Common myeloid progenitor, CD34-positive (primary cell): ENCODE measurements around the gene HLF.

Source experiments
- CTCF ChIA-PET: fragments of 350-600 bp; sonication (Branson Sonifier 250); formaldehyde crosslinking; loops from one replicate; lab custom pipeline; 2021; ENCODE audit warnings: antibody characterized with exemption; lab: Charles Lee
- POLR2A ChIA-PET: fragments of 350-600 bp; sonication (Branson Sonifier 250); formaldehyde crosslinking; loops from one replicate; lab custom pipeline; 2021; ENCODE audit warnings: antibody characterized with exemption; lab: Charles Lee
- DNase-seq, 3 donors: peaks; one replicate each; pipeline versions ENCODE4 v3.0.0 to v3.0.0-alpha.2; 2013
- H3K27ac ChIP-seq, 2 experiments: 1 replicate in 1 of 2; 2 replicates in 1 of 2; pipeline ENCODE4 v1.7.0; 2013; ENCODE audit warnings: inconsistent platforms in 2 of 2, low read length in 2 of 2, mild to moderate bottlenecking in 2 of 2, low read depth in 1 of 2, moderate library complexity in 1 of 2; ENCODE audit not compliant: severe bottlenecking in 2 of 2, insufficient read depth in 1 of 2, poor library complexity in 1 of 2
- H3K27me3 ChIP-seq, 5 experiments: replicated peaks in 2 of 5; 1 replicate in 3 of 5; 2 replicates in 2 of 5; pipeline versions ENCODE4 v1.6.1 to v1.7.0; 2013; ENCODE audit warnings: low read length in 4 of 5, mild to moderate bottlenecking in 2 of 5, moderate library complexity in 2 of 5, inconsistent platforms in 1 of 5; ENCODE audit not compliant: insufficient read depth in 5 of 5, control insufficient read depth in 4 of 5
- H3K36me3 ChIP-seq, 4 experiments: 1 replicate in 2 of 4; 2 replicates in 2 of 4; pipeline versions ENCODE4 v1.6.1 to v1.7.0; 2013; ENCODE audit warnings: low read length in 3 of 4, control low read depth in 1 of 4, mild to moderate bottlenecking in 1 of 4; ENCODE audit not compliant: control insufficient read depth in 4 of 4, insufficient read depth in 4 of 4
- H3K4me1 ChIP-seq, 4 experiments: 1 replicate in 3 of 4; 2 replicates in 1 of 4; pipeline versions ENCODE4 v1.6.1 to v1.7.1; 2013; ENCODE audit warnings: low read length in 3 of 4, mild to moderate bottlenecking in 3 of 4, control low read depth in 1 of 4, inconsistent platforms in 1 of 4, moderate library complexity in 1 of 4; ENCODE audit not compliant: control insufficient read depth in 4 of 4, insufficient read depth in 4 of 4; ENCODE audit errors: control extremely low read depth in 1 of 4
- H3K4me3 ChIP-seq, 7 experiments: 1 replicate in 4 of 7; 2 replicates in 3 of 7; pipeline versions ENCODE4 v1.5.1 to v1.7.0; 2013; ENCODE audit warnings: mild to moderate bottlenecking in 7 of 7, low read length in 6 of 7, moderate library complexity in 6 of 7, inconsistent platforms in 2 of 7, low read depth in 2 of 7, control low read depth in 1 of 7; ENCODE audit not compliant: insufficient read depth in 4 of 7, control insufficient read depth in 1 of 7; ENCODE audit errors: extremely low read depth in 1 of 7
- H3K9me3 ChIP-seq, 5 experiments: 1 replicate in 4 of 5; 2 replicates in 1 of 5; pipeline versions ENCODE4 v1.6.1 to v1.7.1; 2013; ENCODE audit warnings: low read length in 4 of 5, mild to moderate bottlenecking in 2 of 5, inconsistent platforms in 1 of 5, low read depth in 1 of 5, moderate library complexity in 1 of 5; ENCODE audit not compliant: control insufficient read depth in 4 of 5, insufficient read depth in 2 of 5; ENCODE audit errors: control extremely low read depth in 1 of 5
- WGBS: methylation state at CpG from one replicate; pipeline ENCODE4 v1.1.5; 2013; ENCODE audit not compliant: insufficient coverage; 5-methylcytosine and 5-hydroxymethylcytosine counted together

The HLF gene

DNA sequence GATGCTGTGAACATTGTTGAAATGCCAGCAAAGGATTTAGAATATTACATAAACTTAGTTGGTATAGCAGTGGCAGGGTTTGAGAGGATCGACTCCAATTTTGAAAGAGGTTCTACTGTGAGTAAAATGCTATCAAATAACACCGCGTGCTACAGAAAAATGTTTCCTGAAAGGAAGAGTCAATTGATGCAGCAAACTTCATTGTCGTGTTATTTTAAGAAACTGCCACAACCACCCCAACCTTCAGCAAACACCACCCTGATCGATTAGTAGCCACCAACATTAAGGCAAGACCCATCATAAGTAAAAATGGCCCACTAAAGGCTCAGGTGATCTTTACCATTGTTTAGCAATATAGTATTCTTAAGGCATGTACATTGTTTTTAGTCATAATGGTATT is 27.3 kb downstream of the HLF start:
- no peak overlapping the region for H3K4me3 ChIP-seq
- POLR2A ChIA-PET, result no interaction called here
- WGBS, result 71% methylated on average over 1 of the region's 5 CpGs
- DNase-seq, result no peak
- H3K27ac ChIP-seq, result no peak overlapping the region
- H3K36me3 ChIP-seq, result peaks cover 10 to 41% (median 17%) of the 10 kb centered on the region in 4 experiments
- peaks cover 3 to 9% (median 4%) of the 10 kb centered on the region in 5 experiments for H3K9me3 ChIP-seq
- peaks cover 4 to 38% (median 27%) of the 10 kb centered on the region in 4 experiments for H3K4me1 ChIP-seq
- CTCF ChIA-PET, result interaction anchor here (1.1 to 1.4 kb wide), 2 partner anchors 14 to 28 kb away, joined by 3 read pairs; partner anchors contain the start of gene HLF
- no peaks in the 10 kb centered on the region for H3K27me3 ChIP-seq

DNA sequence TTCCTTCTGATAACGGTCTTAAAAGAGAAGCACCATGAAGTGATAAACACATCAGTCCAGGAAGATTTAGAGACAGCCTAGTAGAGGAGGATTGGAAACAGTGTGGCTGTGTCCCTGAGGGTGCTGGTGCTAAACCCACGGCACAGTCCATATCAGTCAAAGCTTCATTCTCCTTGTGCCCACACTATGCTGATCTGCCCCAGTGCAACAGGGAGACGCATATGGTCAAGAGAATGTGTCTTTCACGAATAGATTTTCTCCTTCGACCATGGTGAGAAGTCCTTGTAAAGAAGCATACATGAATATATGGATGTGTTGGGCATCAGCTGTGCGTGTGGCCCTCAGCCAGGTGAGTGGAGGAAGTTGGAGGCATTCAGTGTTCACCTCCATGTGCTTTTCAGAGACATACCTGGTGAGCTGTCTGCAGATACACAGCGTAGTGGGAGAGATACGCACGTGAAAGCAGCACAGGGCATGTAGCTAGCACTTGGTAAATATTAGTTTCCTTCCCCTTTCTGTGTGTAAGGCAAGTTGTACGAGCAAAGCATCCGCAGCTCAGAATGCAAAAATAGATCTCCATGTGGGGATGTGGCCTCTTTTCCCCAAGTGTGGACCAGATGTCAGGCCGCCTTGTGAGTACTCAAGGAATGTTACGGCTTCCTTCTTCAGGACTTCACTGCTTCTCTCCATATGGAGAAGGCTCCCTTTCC is 29.4 kb downstream of the HLF start:
- CTCF ChIA-PET, result interaction anchor here (0.7 to 1.6 kb wide), 20 partner anchors 8 to 301 kb away, joined by 3 to 13 read pairs (median 4); no protein-coding TSS in a partner anchor

DNA sequence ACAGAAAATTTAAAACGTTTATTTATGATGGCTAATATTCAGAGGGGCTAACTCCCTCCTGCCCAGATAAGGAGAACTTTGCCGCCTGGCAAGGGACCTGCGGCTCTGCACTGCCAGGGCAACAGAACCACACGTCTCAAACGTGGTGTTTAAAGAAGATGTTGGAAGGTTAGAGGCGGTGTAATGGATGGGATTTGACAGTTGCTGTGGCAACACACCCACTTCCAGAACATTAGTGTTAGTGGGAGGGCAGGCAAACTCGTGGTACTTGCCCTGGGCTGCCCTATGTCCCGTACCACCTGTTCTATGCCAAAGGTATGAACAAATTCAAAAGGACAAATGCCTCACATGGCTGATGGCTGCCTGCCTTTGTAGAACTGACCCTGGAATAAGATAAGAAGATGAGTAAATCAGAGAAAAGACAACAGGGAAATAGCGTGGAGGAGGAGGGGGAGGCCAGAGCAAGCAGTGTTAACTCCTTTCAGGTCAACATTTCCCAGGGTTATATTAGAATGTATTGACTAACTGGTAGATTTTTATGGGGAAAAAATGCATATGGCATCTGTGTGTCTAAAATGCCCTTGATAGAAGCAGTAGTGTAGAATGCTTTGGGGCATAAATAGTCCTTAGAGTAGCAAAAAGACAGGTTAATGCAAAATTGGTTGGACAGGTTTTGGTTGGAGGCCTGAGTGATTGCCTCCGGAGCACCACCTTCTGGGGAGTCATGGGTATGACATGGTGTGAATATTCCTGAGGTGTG is 30.8 kb downstream of the HLF start:
- peak overlapping the region in 1 of 7 experiments; percentile 1 for H3K4me3 ChIP-seq
- H3K27ac ChIP-seq, result peak overlapping the region in 1 of 2 experiments; percentile 11
- peak; percentile 71 to 80 (median 77) for DNase-seq
- H3K27me3 ChIP-seq, result no peaks in the 10 kb centered on the region
- H3K9me3 ChIP-seq, result peaks cover 2 to 8% (median 3%) of the 10 kb centered on the region in 5 experiments
- 52% methylated on average over 10 of the region's 10 CpGs for WGBS
- H3K4me1 ChIP-seq, result peaks cover 4 to 36% (median 27%) of the 10 kb centered on the region in 4 experiments
- CTCF ChIA-PET, result interaction anchor here (1.0 to 3.1 kb wide), 19 partner anchors 8 to 302 kb away, joined by 3 to 21 read pairs (median 5); no protein-coding TSS in a partner anchor
- peaks cover 4 to 46% (median 9%) of the 10 kb centered on the region in 4 experiments for H3K36me3 ChIP-seq
- POLR2A ChIA-PET, result no interaction called here

More for the DNA sequence above, 29.4 kb downstream of the HLF start:
- H3K4me1 ChIP-seq, result peaks cover 4 to 36% (median 27%) of the 10 kb centered on the region in 4 experiments
- peak overlapping the region in 1 of 2 experiments; percentile 61 for H3K27ac ChIP-seq
- peaks cover 9 to 48% (median 17%) of the 10 kb centered on the region in 4 experiments for H3K36me3 ChIP-seq
- peak; percentile 54 to 83 (median 73) for DNase-seq
- no peaks in the 10 kb centered on the region for H3K27me3 ChIP-seq
- H3K4me3 ChIP-seq, result peak overlapping the region in 5 of 7 experiments; percentile 15 to 57 (median 41)
- H3K9me3 ChIP-seq, result peaks cover 3 to 9% (median 4%) of the 10 kb centered on the region in 5 experiments
- WGBS, result 9% methylated on average over 11 of the region's 13 CpGs
- POLR2A ChIA-PET, result interaction anchor here (0.6 to 0.8 kb wide), 2 partner anchors 56 to 187 kb away, joined by 3 read pairs; no protein-coding TSS in a partner anchor

DNA sequence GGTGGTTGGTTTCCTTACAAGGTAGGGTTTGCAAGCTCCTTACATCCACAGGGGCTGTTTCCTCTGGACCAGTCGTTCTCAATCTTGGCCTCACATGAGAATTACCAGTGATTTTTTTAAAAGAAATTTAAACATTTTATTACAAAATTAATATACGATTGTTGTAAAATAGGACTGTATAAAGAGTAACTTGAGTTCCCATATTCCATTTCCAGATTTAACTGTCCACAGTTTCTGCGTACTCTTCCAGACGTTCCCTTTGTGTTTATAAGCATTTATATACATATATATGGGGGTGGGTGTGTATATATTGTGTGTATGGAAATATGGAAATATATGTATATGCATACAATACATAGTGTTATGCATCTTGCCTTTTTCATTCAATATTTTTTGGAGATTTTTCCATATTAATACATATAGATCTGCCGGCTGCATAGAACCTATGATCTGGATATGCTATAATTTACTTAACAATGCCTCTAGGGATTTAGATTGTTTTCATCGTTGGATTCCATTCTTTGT is 31.5 kb downstream of the HLF start:
- no CpG with 5 or more reads among the region's 6 CpGs for WGBS
- Histone ChIP-seq H3K4me1 (peaks cover 4 to 36% (median 27%) of the 10 kb centered on the region in 4 experiments), H3K27me3 (no peaks in the 10 kb centered on the region), H3K9me3 (peaks cover 0 to 2% (median 0%) of the 10 kb centered on the region in 5 experiments), H3K27ac (no peak overlapping the region), H3K36me3 (peaks cover 2 to 39% (median 5%) of the 10 kb centered on the region in 4 experiments), H3K4me3 (no peak overlapping the region)
- ChIA-PET CTCF (interaction anchor here (1.0 to 3.1 kb wide), 10 partner anchors 9 to 299 kb away, joined by 3 to 21 read pairs (median 3); no protein-coding TSS in a partner anchor), POLR2A (no interaction called here)
- DNase-seq, result no peak

DNA sequence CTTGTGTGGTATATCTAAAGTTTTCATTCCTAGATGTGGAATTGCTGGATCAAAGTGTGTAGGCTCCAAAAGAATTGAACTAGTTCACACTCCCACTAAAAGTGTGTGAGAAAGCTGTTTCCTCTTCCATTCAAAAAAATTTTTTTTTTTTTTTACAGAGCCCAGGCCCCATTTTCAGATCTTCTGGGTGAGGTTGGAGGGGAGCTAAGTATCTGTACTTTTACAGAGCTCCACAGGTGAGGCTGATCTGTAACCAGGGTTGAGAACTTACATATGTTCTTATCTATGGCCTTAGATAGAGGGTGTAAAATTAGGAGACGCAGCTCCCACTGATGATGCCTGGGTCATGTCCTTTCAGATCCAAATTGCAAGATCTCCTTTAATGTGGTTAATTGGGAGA is 31.9 kb downstream of the HLF start:
- POLR2A ChIA-PET, result no interaction called here
- Histone ChIP-seq H3K4me1 (peaks cover 4 to 38% (median 27%) of the 10 kb centered on the region in 4 experiments), H3K27me3 (no peaks in the 10 kb centered on the region), H3K9me3 (no peaks in the 10 kb centered on the region), H3K27ac (no peak overlapping the region), H3K36me3 (peaks cover 2 to 35% (median 4%) of the 10 kb centered on the region in 4 experiments), H3K4me3 (no peak overlapping the region)
- CTCF ChIA-PET, result interaction anchor here (0.6 to 3.1 kb wide), 14 partner anchors 10 to 305 kb away, joined by 3 to 21 read pairs (median 4); no protein-coding TSS in a partner anchor
- no CpG with 5 or more reads among the region's 1 CpG for WGBS
- DNase-seq, result no peak

DNA sequence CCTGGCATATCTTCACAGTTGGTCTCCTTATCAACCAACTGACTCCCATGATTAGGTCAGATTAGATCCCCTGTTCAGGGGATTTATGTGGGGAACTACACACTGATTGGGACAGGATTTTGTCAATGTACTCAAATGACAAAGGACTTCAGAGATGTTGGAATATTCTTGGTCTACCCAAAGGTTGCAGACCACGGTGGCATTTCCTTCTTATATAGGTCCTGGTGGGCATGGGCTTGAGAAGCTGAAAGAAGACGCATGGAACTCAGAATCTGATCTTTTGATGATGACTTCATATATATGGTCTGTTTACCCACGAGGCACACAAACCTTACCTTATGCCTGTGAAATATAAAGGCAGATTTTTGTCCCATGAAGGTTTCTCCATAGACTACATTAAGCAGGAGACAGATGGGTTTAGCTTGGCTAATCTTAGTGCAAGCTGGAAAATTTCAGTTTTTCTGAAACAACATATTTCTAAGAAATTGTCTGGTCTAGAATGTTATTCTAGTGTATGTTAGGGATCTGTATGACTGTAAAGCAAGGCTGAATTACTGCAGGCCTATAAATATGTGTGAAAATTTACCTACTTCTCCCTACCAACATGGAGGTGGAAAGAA is 33.5 kb downstream of the HLF start:
- no peaks in the 10 kb centered on the region for H3K9me3 ChIP-seq
- H3K27me3 ChIP-seq, result no peaks in the 10 kb centered on the region
- H3K4me3 ChIP-seq, result no peak overlapping the region
- no peak for DNase-seq
- ChIA-PET POLR2A (no interaction called here), CTCF (interaction anchor here (0.8 to 3.1 kb wide), 4 partner anchors 243 to 305 kb away, joined by 3 to 21 read pairs (median 4); no protein-coding TSS in a partner anchor)
- H3K4me1 ChIP-seq, result peaks cover 4 to 43% (median 26%) of the 10 kb centered on the region in 4 experiments
- H3K27ac ChIP-seq, result no peak overlapping the region
- peaks cover 0 to 28% (median 2%) of the 10 kb centered on the region in 4 experiments for H3K36me3 ChIP-seq
- 80% methylated on average over 1 of the region's 3 CpGs for WGBS
